OCI-LY7 (cell line): ENCODE measurements around the gene DNAJC1.

ENCODE experiments used
- EZH2phosphoT487 ChIP-seq: fragments of 200-600 bp; sonication (generic); IDR thresholded peaks from 2 replicates; pipeline ENCODE4 v1.6.1; 2018; ENCODE audit warnings: low read depth, borderline replicate concordance, mild to moderate bottlenecking, mixed run types, antibody characterized with exemption, low read length, moderate library complexity, mixed read lengths
- TF ChIP-seq, protein P1 (sequence below): fragments of 200-600 bp; sonication (generic); conservative IDR thresholded peaks from 2 replicates; pipeline ENCODE4 v1.5.1; 2014; ENCODE audit warnings: mild to moderate bottlenecking, antibody characterized with exemption, low read length, moderate library complexity, mixed read lengths

DNA sequence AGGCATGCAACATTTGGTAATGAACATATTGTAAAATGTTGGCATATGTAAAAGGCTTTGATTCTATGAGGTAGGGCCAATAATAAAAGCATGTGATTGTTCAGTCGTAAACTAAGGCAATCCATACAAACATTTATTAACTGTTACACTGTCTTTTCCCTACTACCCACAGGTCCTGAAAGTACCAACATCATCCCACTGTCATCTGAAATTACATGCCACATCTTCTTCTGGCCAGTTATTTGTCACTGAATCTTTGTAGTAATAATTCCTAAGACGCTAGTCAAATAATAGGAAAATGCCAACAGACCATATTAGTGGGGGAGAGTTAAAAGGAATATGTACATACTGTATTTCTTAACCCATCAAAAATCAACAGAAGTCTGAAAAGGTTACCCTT lies 27.2 kb downstream of the DNAJC1 start:
- no peak for TF ChIP-seq EZH2phosphoT487
- TF ChIP-seq, protein P1, sequence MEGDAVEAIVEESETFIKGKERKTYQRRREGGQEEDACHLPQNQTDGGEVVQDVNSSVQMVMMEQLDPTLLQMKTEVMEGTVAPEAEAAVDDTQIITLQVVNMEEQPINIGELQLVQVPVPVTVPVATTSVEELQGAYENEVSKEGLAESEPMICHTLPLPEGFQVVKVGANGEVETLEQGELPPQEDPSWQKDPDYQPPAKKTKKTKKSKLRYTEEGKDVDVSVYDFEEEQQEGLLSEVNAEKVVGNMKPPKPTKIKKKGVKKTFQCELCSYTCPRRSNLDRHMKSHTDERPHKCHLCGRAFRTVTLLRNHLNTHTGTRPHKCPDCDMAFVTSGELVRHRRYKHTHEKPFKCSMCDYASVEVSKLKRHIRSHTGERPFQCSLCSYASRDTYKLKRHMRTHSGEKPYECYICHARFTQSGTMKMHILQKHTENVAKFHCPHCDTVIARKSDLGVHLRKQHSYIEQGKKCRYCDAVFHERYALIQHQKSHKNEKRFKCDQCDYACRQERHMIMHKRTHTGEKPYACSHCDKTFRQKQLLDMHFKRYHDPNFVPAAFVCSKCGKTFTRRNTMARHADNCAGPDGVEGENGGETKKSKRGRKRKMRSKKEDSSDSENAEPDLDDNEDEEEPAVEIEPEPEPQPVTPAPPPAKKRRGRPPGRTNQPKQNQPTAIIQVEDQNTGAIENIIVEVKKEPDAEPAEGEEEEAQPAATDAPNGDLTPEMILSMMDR = no peak
